A549 (cell line): Measurements from ENCODE around the gene ST8SIA4. TPM values are rescaled to one million over a fixed set of nuclear protein-coding genes. Genes with fewer than 3 reads are reported as not detected.

ENCODE experiments used
- ATAC-seq, 2 experiments: fragments of 200-7000 bp in 1 of 2; fragments of >200 bp in 1 of 2; cut with Nextera tagmentation in 1 of 2; cut with Tn5 transposase in 1 of 2; 3 replicates each; pipeline versions ENCODE4 v1.8.0 to v1.9.1; 2018 to 2020; ENCODE audit warnings: mild to moderate bottlenecking in 1 of 2, moderate library complexity in 1 of 2
- CTCF ChIA-PET: fragments of 300-600 bp; sonication (Branson Sonifier 250); formaldehyde crosslinking; extraction: SDS; loops from one replicate; lab custom pipeline; 2021; ENCODE audit warnings: antibody characterized with exemption, inconsistent platforms; lab: Yijun Ruan, JAX
- POLR2A ChIA-PET: fragments of 350-600 bp; formaldehyde crosslinking; extraction: SDS; loops from one replicate; lab custom pipeline; 2021; ENCODE audit warnings: antibody characterized with exemption, inconsistent platforms; lab: Yijun Ruan, JAX
- DNase-seq, 2 experiments: peaks; one replicate each; pipeline versions ENCODE4 v3.0.0 to v3.0.0-alpha.2; 2011 to 2016; ENCODE audit warnings: low read depth in 1 of 2, low spot score in 1 of 2
- FAIRE-seq: peaks from 2 replicates; lab custom pipeline; 2011; peaks lifted over from hg19 to GRCh38; lab: Jason Lieb, UNC
- H3K27ac ChIP-seq, 2 experiments: fragments of >200 bp; sonication (Bioruptor Twin); formaldehyde crosslinking; 3 replicates each; pipeline ENCODE4 v1.5.1; 2016 to 2017
- H3K4me1 ChIP-seq: fragments of >200 bp; sonication (Bioruptor Twin); formaldehyde crosslinking; 3 replicates; pipeline ENCODE4 v1.6.1; 2016
- H3K4me2 ChIP-seq: fragments of >200 bp; sonication (Bioruptor Twin); formaldehyde crosslinking; 3 replicates; pipeline ENCODE4 v1.6.1; 2016
- H3K4me3 ChIP-seq: fragments of >200 bp; sonication (Bioruptor Twin); formaldehyde crosslinking; 3 replicates; pipeline ENCODE4 v1.5.1; 2016
- H3K9me3 ChIP-seq: fragments of >200 bp; sonication (Bioruptor Twin); formaldehyde crosslinking; 3 replicates; pipeline ENCODE4 v1.6.1; 2016
- ATOH8 ChIP-seq: fragments of 250-450 bp; sonication (Bioruptor Pico); IDR thresholded peaks from 2 replicates; pipeline ENCODE4 v1.5.0; 2020; ENCODE audit warnings: low read depth, mild to moderate bottlenecking, moderate library complexity
- BCL3 ChIP-seq: fragments of >200 bp; sonication (Bioruptor Twin); formaldehyde crosslinking; IDR thresholded peaks from 3 replicates; pipeline ENCODE4 v1.6.1; 2016
- CBX2 ChIP-seq: fragments of 200-600 bp; sonication (generic); IDR thresholded peaks from 2 replicates; pipeline ENCODE4 v1.6.1; 2016; ENCODE audit warnings: low read depth, mild to moderate bottlenecking, borderline replicate concordance
- CBX8 ChIP-seq: fragments of 200-600 bp; sonication (generic); IDR thresholded peaks from 2 replicates; pipeline ENCODE4 v1.6.1; 2016
- CEBPB ChIP-seq, 2 experiments: fragments of >200 bp in 1 of 2; sonication (Bioruptor Twin) in 1 of 2; formaldehyde crosslinking in 1 of 2; IDR thresholded peaks; 2 replicates each; pipeline ENCODE4 v1.6.1; 2012 to 2016
- CHD4 ChIP-seq: fragments of 200-600 bp; sonication (generic); IDR thresholded peaks from 2 replicates; pipeline ENCODE4 v1.6.1; 2016; ENCODE audit warnings: antibody characterized with exemption, mild to moderate bottlenecking, borderline replicate concordance
- CTCF ChIP-seq: fragments of >200 bp; sonication (Bioruptor Twin); formaldehyde crosslinking; IDR thresholded peaks from 3 replicates; pipeline ENCODE4 v1.5.1; 2016
- E2F6 ChIP-seq: IDR thresholded peaks from 2 replicates; pipeline ENCODE4 v1.6.1; 2012; ENCODE audit warnings: low read depth, borderline replicate concordance
- EHF ChIP-seq: fragments of 250-450 bp; sonication (Bioruptor Pico); IDR thresholded peaks from 2 replicates; pipeline ENCODE4 v1.5.0; 2020; ENCODE audit warnings: mild to moderate bottlenecking
- ESRRA ChIP-seq: fragments of 150-350 bp; IDR thresholded peaks from 2 replicates; pipeline ENCODE4 v1.6.1; 2014; ENCODE audit warnings: mild to moderate bottlenecking, low read length, borderline replicate concordance
- FOXS1 ChIP-seq: fragments of 250-450 bp; sonication (Bioruptor Pico); IDR thresholded peaks from 2 replicates; pipeline ENCODE4 v1.5.0; 2020; ENCODE audit warnings: mild to moderate bottlenecking, moderate library complexity
- GATA3 ChIP-seq: IDR thresholded peaks from 2 replicates; pipeline ENCODE4 v1.6.1; 2012; ENCODE audit warnings: borderline replicate concordance
- HES2 ChIP-seq: fragments of >200 bp; sonication (Bioruptor Twin); formaldehyde crosslinking; IDR thresholded peaks from 2 replicates; pipeline ENCODE4 v1.6.1; 2016
- HEYL ChIP-seq: fragments of 250-450 bp; sonication (Bioruptor Pico); IDR thresholded peaks from 2 replicates; pipeline ENCODE4 v1.8.0; 2021; ENCODE audit warnings: mild to moderate bottlenecking, moderate library complexity
- KDM5A ChIP-seq: fragments of 200-600 bp; sonication (generic); IDR thresholded peaks from 2 replicates; pipeline ENCODE4 v1.6.1; 2016; ENCODE audit warnings: antibody characterized with exemption, mild to moderate bottlenecking
- MAFK ChIP-seq: fragments of 450-650 bp; IDR thresholded peaks from 2 replicates; pipeline ENCODE4 v1.6.1; 2014; ENCODE audit not compliant: partially characterized antibody
- MAZ ChIP-seq: fragments of 150-350 bp; IDR thresholded peaks from 2 replicates; pipeline ENCODE4 v1.6.1; 2014; ENCODE audit warnings: antibody characterized with exemption, low read depth, low read length, borderline replicate concordance
- MYC ChIP-seq: IDR thresholded peaks from 2 replicates; pipeline ENCODE4 v1.6.1; 2012; ENCODE audit warnings: mild to moderate bottlenecking, inconsistent platforms, low read length, improper control_type of control experiment, borderline replicate concordance
- POLR2AphosphoS2 ChIP-seq: conservative IDR thresholded peaks from 2 replicates; pipeline ENCODE4 v1.6.1; 2012; ENCODE audit warnings: low read length, improper control_type of control experiment, inconsistent platforms
- RAD21 ChIP-seq, 2 experiments: fragments of >200 bp in 1 of 2; sonication (Bioruptor Twin) in 1 of 2; formaldehyde crosslinking in 1 of 2; IDR thresholded peaks in 1 of 2; conservative IDR thresholded peaks in 1 of 2; 2 replicates in 1 of 2; 3 replicates in 1 of 2; pipeline ENCODE4 v1.6.1; 2012 to 2018; ENCODE audit warnings: inconsistent platforms in 1 of 2
- REST ChIP-seq: fragments of 200-600 bp; sonication (generic); IDR thresholded peaks from 2 replicates; pipeline ENCODE4 v1.6.1; 2016; ENCODE audit warnings: antibody characterized with exemption, mild to moderate bottlenecking, moderate library complexity
- TFCP2L1 ChIP-seq: fragments of 250-450 bp; sonication (Bioruptor Pico); IDR thresholded peaks from 2 replicates; pipeline ENCODE4 v1.5.0; 2021; ENCODE audit warnings: mild to moderate bottlenecking
- TP53 ChIP-seq: fragments of 250-450 bp; sonication (Bioruptor Pico); IDR thresholded peaks from 2 replicates; pipeline ENCODE4 v1.5.0; 2021; ENCODE audit warnings: mild to moderate bottlenecking, moderate library complexity
- USF2 ChIP-seq: fragments of 450-650 bp; IDR thresholded peaks from 2 replicates; pipeline ENCODE4 v1.6.1; 2014; ENCODE audit warnings: antibody characterized with exemption
- WGBS: methylation state at CpG from one replicate; pipeline ENCODE4 v1.1.6; 2017; ENCODE audit errors: missing lambda C conversion rate; 5-methylcytosine and 5-hydroxymethylcytosine counted together
- polyA plus RNA-seq, 4 experiments: library from polyadenylated mRNA; depleted of rRNA in 3 of 4; stranded (reverse); fragments of >200 nt; fragmentation: RNase III in 1 of 4; extraction: RNeasy Plus Mini Kit Qiagen cat#74134 plus additional on column Dnase treatment in 1 of 4; gene quantifications; 2 replicates in 3 of 4; 3 replicates in 1 of 4; pipeline ENCODE4 v1.2.3, GENCODE V29; 2011 to 2017

Gene ST8SIA4
- polyA plus RNA-seq, 2 of the 4 experiments (the other 2 are of a cell fraction), result 0.85 to 7.1 TPM

- ChIA-PET POLR2A (no interaction called here), CTCF (no interaction called here)
- ATAC-seq (no peak), DNase-seq (no peak), FAIRE-seq (no peak)
- Histone ChIP-seq H3K4me1 (no peaks in the 10 kb centered on the region), H3K9me3 (no peaks in the 10 kb centered on the region)
- no peak for TF ChIP-seq CBX2
- TF ChIP-seq USF2, result no peak
- TF ChIP-seq RAD21 (conservative IDR thresholded peaks at IDR 0.05 in 1 of 2, IDR thresholded peaks at IDR 0.05 in 1 of 2), result no peak
- no peak for TF ChIP-seq EHF (CRISPR knock-in tag)
- no peak for TF ChIP-seq CBX8
- TF ChIP-seq TFCP2L1 (CRISPR knock-in tag), result no peak
- TF ChIP-seq MAFK, result no peak
- no peak for TF ChIP-seq ATOH8 (CRISPR knock-in tag)
- no peak for TF ChIP-seq HEYL (CRISPR knock-in tag)
- TF ChIP-seq E2F6, result no peak
- TF ChIP-seq FOXS1 (CRISPR knock-in tag), result no peak
- no peak for TF ChIP-seq MAZ
- TF ChIP-seq MYC, result no peak
- no peak for TF ChIP-seq CEBPB (IDR thresholded peaks at IDR 0.05)
- TF ChIP-seq, all 56 proteins: peak for 0
- Histone ChIP-seq H3K4me3 (no peak overlapping the region), H3K27ac (no peak overlapping the region), H3K4me2 (no peak overlapping the region)
- 53% methylated on average over 5 of the region's 5 CpGs for WGBS
Observed at GRCh38 chr5:100800562-100800961, 102.5 kb downstream of the ST8SIA4 start.

GRCh38 chr5:100799166-100799565 is 103.9 kb downstream of the ST8SIA4 start:
- POLR2A ChIA-PET, result no interaction called here
- DNase-seq (no peak), ATAC-seq (no peak)
- no peak overlapping the region for H3K4me3 ChIP-seq
- no peaks in the 10 kb centered on the region for H3K4me1 ChIP-seq
- H3K4me2 ChIP-seq, result no peak overlapping the region
- no peak overlapping the region for H3K27ac ChIP-seq
- no peaks in the 10 kb centered on the region for H3K9me3 ChIP-seq
- WGBS, result 60% methylated on average over 2 of the region's 2 CpGs
- TF ChIP-seq BCL3 (no peak), POLR2AphosphoS2 (no peak), CHD4 (no peak), KDM5A (no peak), E2F6 (no peak), GATA3 (no peak), MAFK (no peak), TP53 (CRISPR knock-in tag) (no peak), HES2 (no peak), ATOH8 (CRISPR knock-in tag) (no peak), ESRRA (no peak), CTCF (no peak), REST (no peak), RAD21 (conservative IDR thresholded peaks at IDR 0.05 in 1 of 2, IDR thresholded peaks at IDR 0.05 in 1 of 2) (no peak)
- TF ChIP-seq, all 56 proteins: peak for 0
- CTCF ChIA-PET, result interaction anchor here (0.6 kb wide), 1 partner anchor 42 kb away, joined by 3 read pairs; no protein-coding TSS in a partner anchor
- FAIRE-seq, result no peak
